Stimulated activated CD4-positive, alpha-beta T cell treated with anti-CD3 and anti-CD28 coated beads, Interleukin-4, amount 100 ng/mL, for 24 hours (primary cell): Measurements from ENCODE around the gene KDM4E.
"Not testable (repeated sequence)": the region's sequence is repeated elsewhere in the genome, so short reads cannot be mapped to it uniquely, and the experiment has no call there.

Source experiments
- DNase-seq: peaks from one replicate; pipeline ENCODE4 v3.0.0-alpha.2; 2020

KDM4E gene

GRCh38 chr11:95024958-95025357 is at the start of gene KDM4E:
KDM4E (plus strand) TSS chr11:95025258; CDS start chr11:95025558, 300 bp downstream.
- no peak for DNase-seq

GRCh38 chr11:94975599-94975998 is 49.5 kb upstream of the KDM4E start:
- no peak for DNase-seq

GRCh38 chr11:94987378-94987777 is 37.7 kb upstream of the KDM4E start:
- no peak for DNase-seq

GRCh38 chr11:94988748-94989147 is 36.3 kb upstream of the KDM4E start:
- no peak for DNase-seq

- no peak for DNase-seq
These were observed 31.6 kb upstream of the KDM4E start for GRCh38 chr11:94993400-94993943.

GRCh38 chr11:94997437-94997836 is 27.6 kb upstream of the KDM4E start:
- DNase-seq: no peak

GRCh38 chr11:94998285-94998684 is 26.8 kb upstream of the KDM4E start:
- DNase-seq: no peak

GRCh38 chr11:95003716-95004115 is 21.3 kb upstream of the KDM4E start:
- no peak for DNase-seq

GRCh38 chr11:95005642-95006041 is 19.4 kb upstream of the KDM4E start:
- no peak for DNase-seq

GRCh38 chr11:95011376-95011775 is 13.7 kb upstream of the KDM4E start:
- no peak for DNase-seq

- no peak for DNase-seq
These were observed 10.8 kb upstream of the KDM4E start for GRCh38 chr11:95014184-95014821.

GRCh38 chr11:95016139-95016538 is 8.9 kb upstream of the KDM4E start:
- DNase-seq: no peak

GRCh38 chr11:95021468-95021867 is 3.6 kb upstream of the KDM4E start:
- not testable (repeated sequence) for DNase-seq

- not testable (repeated sequence) for DNase-seq
These were observed 536 bp downstream of the KDM4E start for GRCh38 chr11:95025594-95025993.

GRCh38 chr11:95028357-95028756 is 3.3 kb downstream of the KDM4E start:
- DNase-seq: no peak

GRCh38 chr11:95033051-95033450 is 8.0 kb downstream of the KDM4E start:
- no peak for DNase-seq

GRCh38 chr11:95035316-95035715 is 10.3 kb downstream of the KDM4E start:
- no peak for DNase-seq

- DNase-seq: not testable (repeated sequence)
These were observed 12.4 kb downstream of the KDM4E start for GRCh38 chr11:95037356-95038035.

GRCh38 chr11:95042239-95042638 is 17.2 kb downstream of the KDM4E start:
- no peak for DNase-seq

- DNase-seq: no peak
These were observed 17.8 kb downstream of the KDM4E start for GRCh38 chr11:95042906-95043305.

GRCh38 chr11:95044010-95044409 is 19.0 kb downstream of the KDM4E start:
- DNase-seq: no peak

- no peak for DNase-seq
These were observed 20.8 kb downstream of the KDM4E start for GRCh38 chr11:95045812-95046211.

GRCh38 chr11:95049122-95049521 is 24.1 kb downstream of the KDM4E start, which contains the start of gene KDM4F:
KDM4F (plus strand) TSS chr11:95049422.
- not testable (repeated sequence) for DNase-seq

GRCh38 chr11:95050595-95051202 is 25.6 kb downstream of the KDM4E start:
- DNase-seq: no peak
